Activated T-cell treated with anti-CD3 and anti-CD28 coated beads, Interleukin-2, amount 50 U/mL, for 4 hours (primary cell): Measurements from ENCODE around the gene FTMT. TPM values are rescaled to one million over a fixed set of nuclear protein-coding genes. Genes with fewer than 3 reads are reported as not detected.
"Not testable (repeated sequence)": the region's sequence is repeated elsewhere in the genome, so short reads cannot be mapped to it uniquely, and the experiment has no call there.

Source experiments
- ATAC-seq, 2 donors: fragments of 200-7000 bp; cut with Tn5 transposase; one replicate each; pipeline ENCODE4 v1.10.0; 2021
- DNase-seq: peaks from one replicate; pipeline ENCODE4 v3.0.0-alpha.2; 2020
- H3K27me3 Mint-ChIP-seq: one replicate; pipeline ENCODE4 v1.8.0; 2021; ENCODE audit warnings: low read depth, mixed read lengths
- H3K36me3 Mint-ChIP-seq: one replicate; pipeline ENCODE4 v1.8.0; 2022; ENCODE audit warnings: mixed read lengths; ENCODE audit not compliant: insufficient read depth
- H3K4me1 Mint-ChIP-seq: one replicate; pipeline ENCODE4 v1.8.0; 2021; ENCODE audit warnings: low read depth, mixed read lengths
- H3K4me3 Mint-ChIP-seq: one replicate; pipeline ENCODE4 v1.8.0; 2021; ENCODE audit warnings: mild to moderate bottlenecking, moderate library complexity, mixed read lengths
- H3K9me3 Mint-ChIP-seq: one replicate; pipeline ENCODE4 v1.8.0; 2021; ENCODE audit warnings: mixed read lengths
- total RNA-seq, 3 donors: library from RNA; stranded (reverse); gene quantifications; one replicate each; pipeline ENCODE4 v1.2.1, GENCODE V29; 2021

FTMT gene
- total RNA-seq: not detected

DNA sequence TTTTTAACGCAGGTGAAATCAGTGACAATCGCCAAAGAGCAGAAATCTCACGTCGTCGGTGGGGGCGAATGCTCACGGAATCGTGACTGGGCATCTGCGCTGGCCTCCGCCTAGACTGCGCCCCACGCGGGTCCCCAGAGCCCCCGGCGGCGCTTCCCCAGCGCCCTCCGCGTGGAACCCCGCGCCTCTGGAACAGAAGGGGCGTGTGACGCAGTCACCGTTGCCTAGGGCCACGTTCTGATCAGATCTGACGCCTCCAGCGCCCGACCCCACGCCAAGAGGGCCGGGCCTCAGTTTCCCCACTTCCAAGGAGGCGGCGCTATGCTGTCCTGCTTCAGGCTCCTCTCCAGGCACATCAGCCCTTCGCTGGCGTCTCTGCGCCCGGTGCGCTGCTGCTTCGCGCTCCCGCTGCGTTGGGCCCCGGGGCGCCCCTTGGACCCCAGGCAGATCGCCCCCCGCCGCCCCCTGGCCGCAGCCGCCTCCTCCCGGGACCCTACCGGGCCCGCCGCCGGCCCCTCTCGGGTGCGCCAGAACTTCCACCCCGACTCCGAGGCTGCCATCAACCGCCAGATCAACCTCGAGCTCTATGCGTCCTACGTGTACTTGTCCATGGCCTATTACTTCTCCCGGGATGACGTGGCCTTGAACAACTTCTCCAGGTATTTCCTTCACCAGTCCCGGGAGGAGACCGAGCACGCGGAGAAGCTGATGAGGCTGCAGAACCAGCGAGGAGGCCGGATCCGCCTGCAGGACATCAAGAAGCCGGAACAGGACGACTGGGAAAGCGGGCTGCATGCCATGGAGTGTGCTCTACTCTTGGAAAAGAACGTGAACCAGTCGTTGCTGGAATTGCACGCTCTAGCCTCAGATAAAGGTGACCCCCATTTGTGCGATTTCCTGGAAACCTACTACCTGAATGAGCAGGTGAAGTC is at the start of gene FTMT:
TSS of gene FTMT (plus strand) at position 240 of the 932 bp plus-strand sequence. CDS start at position 322, 82 bp downstream.
- no peaks in the 10 kb centered on the region for H3K4me1 Mint-ChIP-seq
- DNase-seq (no peak), ATAC-seq (no peak)
- no peak within 1 kb of the TSS for H3K4me3 Mint-ChIP-seq
- no peaks in the 10 kb centered on the region for H3K36me3 Mint-ChIP-seq
- no peaks in the 10 kb centered on the region for H3K27me3 Mint-ChIP-seq
- no peaks in the 10 kb centered on the region for H3K9me3 Mint-ChIP-seq

DNA sequence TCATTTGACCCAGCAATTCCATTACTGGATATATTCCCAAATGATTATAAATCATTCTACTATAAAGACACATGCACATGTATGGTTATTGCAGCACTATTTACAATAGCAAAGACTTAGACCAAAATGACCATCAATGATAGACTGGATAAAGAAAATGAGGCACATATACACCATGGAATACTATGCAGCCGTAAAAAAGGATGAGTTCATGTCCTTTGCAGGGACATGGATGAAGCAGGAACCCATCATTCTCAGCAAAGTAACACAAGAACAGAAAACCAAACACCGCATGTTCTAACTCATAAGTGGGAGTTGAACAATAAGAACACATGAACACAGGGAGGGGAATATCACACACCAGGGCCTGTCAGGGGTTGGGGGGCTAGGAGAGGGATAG is 46.4 kb upstream of the FTMT start:
- DNase-seq, H3K4me3 Mint-ChIP-seq, H3K27me3 Mint-ChIP-seq, H3K36me3 Mint-ChIP-seq, H3K9me3 Mint-ChIP-seq, ATAC-seq, H3K4me1 Mint-ChIP-seq: not testable (repeated sequence)

DNA sequence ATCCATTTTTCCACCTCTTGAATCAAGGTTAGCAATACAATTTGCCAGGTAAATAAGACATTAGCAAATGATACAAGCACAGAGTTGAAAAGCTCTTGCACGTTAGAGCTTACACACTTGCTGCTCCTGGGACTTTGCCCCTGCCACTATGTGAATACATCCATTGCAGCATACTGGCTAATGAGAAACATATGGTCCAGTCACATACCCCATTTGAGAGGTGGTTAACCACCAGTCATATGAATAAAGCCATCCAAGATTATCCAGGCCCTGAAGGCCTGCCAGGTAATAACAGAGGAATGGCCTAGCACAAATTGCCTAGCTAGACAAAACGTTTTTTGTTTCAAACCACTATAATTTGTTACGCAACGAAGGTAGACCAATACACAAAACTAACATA is 45.8 kb upstream of the FTMT start:
- no peak for ATAC-seq
- no peak for DNase-seq
- H3K4me1 Mint-ChIP-seq: no peaks in the 10 kb centered on the region
- H3K9me3 Mint-ChIP-seq: peaks cover 9% of the 10 kb centered on the region
- no peaks in the 10 kb centered on the region for H3K36me3 Mint-ChIP-seq
- H3K27me3 Mint-ChIP-seq: no peaks in the 10 kb centered on the region
- no peak overlapping the region for H3K4me3 Mint-ChIP-seq

DNA sequence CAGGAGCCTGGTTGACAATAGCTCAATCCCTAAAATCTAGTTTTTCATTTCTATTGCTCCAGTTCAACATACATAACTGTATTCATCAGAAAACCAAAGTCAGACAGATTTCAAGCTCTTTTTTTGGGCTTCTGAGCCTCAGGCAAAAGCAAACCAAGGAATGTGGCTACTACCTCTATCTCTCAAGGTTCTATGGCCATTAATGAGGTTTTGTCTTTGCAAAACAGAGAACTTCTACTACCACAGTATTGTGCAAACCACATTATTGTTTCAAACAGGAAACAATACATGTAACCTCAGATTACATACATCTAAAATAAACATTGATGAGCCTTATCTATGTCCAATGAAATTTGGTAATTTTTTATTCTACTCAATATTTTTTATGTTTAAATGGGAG is 35.5 kb upstream of the FTMT start:
- Mint-ChIP-seq H3K4me1 (no peaks in the 10 kb centered on the region), H3K27me3 (peaks cover 3% of the 10 kb centered on the region), H3K4me3 (no peak overlapping the region), H3K9me3 (no peaks in the 10 kb centered on the region), H3K36me3 (no peaks in the 10 kb centered on the region)
- no peak for DNase-seq
- no peak for ATAC-seq

DNA sequence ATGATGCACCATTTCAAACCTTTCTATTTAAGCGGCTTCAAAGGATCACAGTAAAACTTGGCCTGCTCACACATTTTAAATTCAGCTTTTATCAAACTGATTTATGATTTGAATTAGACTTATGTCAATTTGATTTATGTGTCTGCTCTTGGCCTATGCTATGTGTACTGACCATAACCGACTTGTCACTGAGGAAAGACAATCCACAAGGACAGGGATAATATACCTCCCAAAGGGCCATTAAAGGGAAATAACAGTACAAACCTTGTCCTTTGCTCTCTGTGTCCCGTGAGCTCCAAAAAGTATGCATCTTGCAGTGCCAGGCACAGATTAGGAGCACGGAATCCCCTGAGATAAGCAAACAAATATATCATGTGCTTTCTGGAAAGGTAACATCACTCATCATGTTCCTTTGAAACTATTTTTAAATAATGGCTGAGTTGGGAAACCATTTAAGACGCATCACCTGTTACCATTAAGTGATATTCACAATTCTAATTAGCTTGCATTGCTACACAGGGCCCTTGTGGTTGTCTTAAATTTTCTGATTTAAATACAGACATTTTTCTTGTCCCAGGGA is 31.9 kb upstream of the FTMT start:
- Mint-ChIP-seq H3K36me3 (no peaks in the 10 kb centered on the region), H3K9me3 (peaks cover 10% of the 10 kb centered on the region), H3K27me3 (peaks cover 3% of the 10 kb centered on the region), H3K4me1 (no peaks in the 10 kb centered on the region), H3K4me3 (no peak overlapping the region)
- ATAC-seq (no peak), DNase-seq (no peak)

DNA sequence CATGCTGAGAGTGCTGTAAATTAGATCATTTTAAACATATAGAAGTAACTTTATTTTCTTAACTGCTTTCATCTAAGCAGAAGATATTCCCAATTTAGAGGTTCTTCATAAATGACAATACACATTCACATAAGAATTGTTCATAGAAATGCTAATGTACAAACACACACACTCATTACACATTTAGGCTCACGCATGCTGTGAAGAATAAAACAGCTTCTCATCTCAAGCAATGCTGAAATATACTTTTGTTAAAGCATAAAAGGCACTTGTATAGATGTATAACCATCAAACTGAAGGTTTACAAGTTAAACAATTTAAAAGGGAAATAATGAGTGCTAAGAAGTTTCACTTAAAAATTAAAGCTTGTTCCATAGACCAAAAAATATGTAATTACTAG is 18.1 kb upstream of the FTMT start:
- Mint-ChIP-seq H3K4me3 (no peak overlapping the region), H3K27me3 (peaks cover 2% of the 10 kb centered on the region), H3K9me3 (no peaks in the 10 kb centered on the region), H3K4me1 (no peaks in the 10 kb centered on the region), H3K36me3 (no peaks in the 10 kb centered on the region)
- DNase-seq (no peak), ATAC-seq (no peak)

DNA sequence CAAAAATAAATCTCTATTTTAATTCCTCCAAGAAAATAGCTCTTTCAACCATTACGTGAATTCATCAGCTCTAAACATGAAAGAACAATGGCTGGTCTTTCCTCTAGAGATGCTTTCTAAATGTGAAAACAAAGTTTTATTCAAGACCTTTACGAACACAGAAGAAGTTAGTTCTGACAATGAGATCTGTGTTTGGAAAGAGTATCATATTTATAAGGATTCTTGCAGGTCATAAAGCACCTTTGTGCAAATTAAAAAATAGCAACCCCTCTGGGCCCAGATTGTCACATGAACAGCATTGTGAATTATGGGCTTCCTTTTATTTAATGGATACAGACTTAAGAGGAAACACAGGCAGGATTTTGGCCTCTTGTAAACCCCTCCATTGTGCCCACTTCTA is 17.7 kb upstream of the FTMT start:
- no peak for DNase-seq
- Mint-ChIP-seq H3K4me3 (no peak overlapping the region), H3K27me3 (peaks cover 2% of the 10 kb centered on the region), H3K9me3 (no peaks in the 10 kb centered on the region), H3K4me1 (no peaks in the 10 kb centered on the region), H3K36me3 (no peaks in the 10 kb centered on the region)
- ATAC-seq: no peak

DNA sequence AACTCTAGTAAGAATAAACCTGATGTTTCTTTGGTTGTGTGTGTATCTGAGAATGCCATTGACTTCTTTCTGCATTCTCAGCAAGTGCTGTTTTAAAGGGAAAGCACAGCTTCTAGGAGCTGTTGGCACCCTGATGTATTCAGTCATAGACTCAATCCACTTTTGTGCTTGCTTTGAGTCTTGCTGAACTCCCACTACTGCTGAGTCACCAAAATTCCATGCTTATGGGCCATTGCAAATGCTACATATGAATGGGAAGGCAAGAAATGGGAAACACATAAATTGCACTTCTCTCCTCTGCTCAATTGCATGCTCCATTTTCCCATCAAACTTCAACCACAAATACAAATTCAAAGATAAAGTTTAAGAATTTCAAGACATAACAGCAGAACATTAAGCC is 9.8 kb upstream of the FTMT start:
- no peaks in the 10 kb centered on the region for H3K36me3 Mint-ChIP-seq
- no peaks in the 10 kb centered on the region for H3K27me3 Mint-ChIP-seq
- no peak overlapping the region for H3K4me3 Mint-ChIP-seq

DNA sequence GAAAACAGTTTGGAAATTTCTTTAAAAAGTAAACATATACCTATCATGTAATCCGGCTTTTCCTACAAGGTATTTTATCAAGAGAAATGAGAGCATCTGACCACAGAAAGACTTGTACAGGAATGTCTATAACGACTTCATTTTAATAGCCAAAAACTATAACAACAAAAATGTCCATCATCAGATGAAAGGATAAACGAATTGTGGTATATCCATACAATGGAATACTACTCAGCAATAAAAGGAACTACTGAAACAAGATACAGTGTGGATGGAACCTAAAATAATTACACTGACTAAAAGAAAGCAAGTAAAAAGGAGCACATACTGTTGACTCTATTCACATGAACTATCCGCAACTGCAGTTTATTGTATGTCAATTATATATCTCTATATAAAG is 1.4 kb upstream of the FTMT start:
- no peak overlapping the region for H3K4me3 Mint-ChIP-seq
- no peaks in the 10 kb centered on the region for H3K36me3 Mint-ChIP-seq
- no peaks in the 10 kb centered on the region for H3K4me1 Mint-ChIP-seq
- H3K9me3 Mint-ChIP-seq: no peaks in the 10 kb centered on the region
- ATAC-seq: no peak
- no peak for DNase-seq
- no peaks in the 10 kb centered on the region for H3K27me3 Mint-ChIP-seq

More for the DNA sequence above, 9.8 kb upstream of the FTMT start:
- Mint-ChIP-seq H3K4me1 (no peaks in the 10 kb centered on the region), H3K9me3 (no peaks in the 10 kb centered on the region)
- no peak for DNase-seq
- ATAC-seq: no peak

DNA sequence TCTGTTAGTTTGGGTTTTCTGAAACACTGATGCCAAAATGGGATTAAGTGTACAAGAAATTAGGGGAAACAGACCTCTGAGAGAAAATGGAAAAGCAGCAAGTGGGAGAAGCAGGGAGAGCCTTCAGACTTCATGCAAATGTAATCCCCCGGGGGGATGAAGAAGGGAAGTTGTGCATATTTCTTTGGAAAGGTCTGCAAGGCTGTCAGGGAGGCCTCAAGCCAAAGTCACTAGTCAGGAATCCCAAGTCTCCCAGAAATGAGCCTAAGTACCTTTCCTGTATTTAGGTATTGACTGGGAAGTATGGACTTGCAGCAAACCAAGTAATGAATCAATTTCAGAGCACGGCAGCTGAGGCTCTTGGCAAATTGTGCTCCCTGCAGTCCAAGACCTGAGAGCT is 2.2 kb downstream of the FTMT start:
- Mint-ChIP-seq H3K36me3 (no peaks in the 10 kb centered on the region), H3K4me3 (no peak overlapping the region), H3K27me3 (no peaks in the 10 kb centered on the region), H3K4me1 (no peaks in the 10 kb centered on the region), H3K9me3 (no peaks in the 10 kb centered on the region)
- no peak for DNase-seq
- no peak for ATAC-seq

DNA sequence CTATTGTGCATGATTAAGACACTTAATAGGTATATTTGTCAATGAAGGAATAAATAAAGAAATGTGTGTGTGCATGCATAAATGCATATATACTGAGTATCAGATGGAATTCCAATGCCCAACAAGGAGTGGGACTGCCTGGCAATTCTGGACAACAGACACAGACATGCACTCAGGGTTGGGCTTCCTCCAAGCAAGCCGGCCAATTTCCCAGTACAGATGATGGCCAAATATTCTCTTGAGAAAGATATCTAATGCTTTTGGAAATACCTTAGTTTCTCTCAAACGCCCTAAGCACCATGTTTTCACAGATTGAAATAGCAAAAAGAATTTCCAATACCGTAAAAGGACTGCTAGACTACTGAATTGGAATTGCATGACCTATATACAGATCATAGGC is 11.1 kb downstream of the FTMT start:
- ATAC-seq: no peak
- Mint-ChIP-seq H3K4me1 (no peaks in the 10 kb centered on the region), H3K36me3 (no peaks in the 10 kb centered on the region), H3K9me3 (no peaks in the 10 kb centered on the region), H3K27me3 (peaks cover 3% of the 10 kb centered on the region), H3K4me3 (no peak overlapping the region)
- no peak for DNase-seq

DNA sequence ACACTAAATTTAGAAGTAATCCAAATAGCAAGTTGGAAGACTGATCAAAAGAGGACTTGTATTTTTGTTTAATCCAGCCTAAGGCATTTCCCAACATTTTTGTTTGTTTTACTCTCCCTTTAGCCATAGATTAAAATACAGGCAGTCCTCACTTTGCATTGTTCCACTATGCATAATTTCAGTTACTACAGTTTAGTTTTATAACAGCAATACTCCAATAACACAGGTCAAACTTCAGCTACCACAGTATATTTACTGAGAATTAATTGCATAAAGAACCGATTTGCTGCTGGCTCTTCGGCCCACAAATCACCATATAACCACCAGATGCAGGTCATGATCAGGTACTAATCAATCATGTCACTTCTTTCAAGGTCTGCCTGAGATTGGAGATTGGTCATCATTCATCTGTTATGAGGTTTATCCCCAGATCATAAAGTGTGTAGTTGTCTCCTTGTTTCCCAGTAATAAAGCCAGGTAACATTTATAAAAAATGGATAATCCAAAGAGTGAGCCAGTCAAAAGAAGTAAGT is 12.1 kb downstream of the FTMT start:
- Mint-ChIP-seq H3K9me3 (no peaks in the 10 kb centered on the region), H3K4me3 (no peak overlapping the region), H3K36me3 (no peaks in the 10 kb centered on the region), H3K27me3 (peaks cover 3% of the 10 kb centered on the region), H3K4me1 (no peaks in the 10 kb centered on the region)
- no peak for DNase-seq
- ATAC-seq: no peak

DNA sequence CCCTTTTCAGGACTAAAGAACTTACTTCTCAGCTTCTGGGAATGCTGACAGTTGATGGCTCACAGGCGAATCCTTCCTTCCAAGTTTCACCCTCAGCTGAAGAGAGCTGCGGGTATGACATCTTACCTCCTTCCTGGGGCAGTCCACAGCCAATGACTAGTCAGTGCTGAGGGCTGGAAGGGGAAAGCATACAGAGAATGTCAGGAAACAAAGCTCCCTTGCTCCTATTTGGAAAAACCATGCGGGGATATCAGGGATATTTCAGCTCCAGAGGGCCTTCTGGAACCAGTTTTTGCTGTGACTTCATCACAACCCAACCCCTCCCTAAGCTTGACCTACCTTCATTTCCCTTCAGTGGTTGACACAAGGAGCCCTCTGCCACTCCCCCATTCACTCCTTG is 15.7 kb downstream of the FTMT start:
- Mint-ChIP-seq H3K4me1 (no peaks in the 10 kb centered on the region), H3K36me3 (no peaks in the 10 kb centered on the region), H3K27me3 (no peaks in the 10 kb centered on the region), H3K9me3 (no peaks in the 10 kb centered on the region), H3K4me3 (no peak overlapping the region)
- no peak for ATAC-seq
- DNase-seq: no peak

DNA sequence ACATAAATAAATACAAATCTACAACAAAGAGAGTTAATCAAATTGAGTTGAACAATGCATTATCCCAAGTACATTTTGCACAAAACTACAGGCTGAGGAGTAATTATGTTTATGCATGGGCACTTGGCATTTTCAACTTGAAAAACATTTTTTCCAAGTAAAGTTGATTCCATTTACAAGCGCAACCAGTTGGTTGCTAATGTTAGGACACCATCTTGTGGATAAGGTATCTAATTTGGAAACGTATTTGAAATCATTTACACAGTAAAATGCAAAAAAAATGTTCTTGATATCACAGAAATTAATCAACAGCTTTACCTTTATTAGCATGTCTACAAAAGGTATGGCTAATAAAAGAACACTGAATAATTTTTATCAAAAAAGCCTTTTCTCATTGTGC is 18.8 kb downstream of the FTMT start:
- no peak for DNase-seq
- Mint-ChIP-seq H3K4me3 (no peak overlapping the region), H3K27me3 (no peaks in the 10 kb centered on the region), H3K36me3 (no peaks in the 10 kb centered on the region), H3K9me3 (no peaks in the 10 kb centered on the region), H3K4me1 (no peaks in the 10 kb centered on the region)
- ATAC-seq: no peak

DNA sequence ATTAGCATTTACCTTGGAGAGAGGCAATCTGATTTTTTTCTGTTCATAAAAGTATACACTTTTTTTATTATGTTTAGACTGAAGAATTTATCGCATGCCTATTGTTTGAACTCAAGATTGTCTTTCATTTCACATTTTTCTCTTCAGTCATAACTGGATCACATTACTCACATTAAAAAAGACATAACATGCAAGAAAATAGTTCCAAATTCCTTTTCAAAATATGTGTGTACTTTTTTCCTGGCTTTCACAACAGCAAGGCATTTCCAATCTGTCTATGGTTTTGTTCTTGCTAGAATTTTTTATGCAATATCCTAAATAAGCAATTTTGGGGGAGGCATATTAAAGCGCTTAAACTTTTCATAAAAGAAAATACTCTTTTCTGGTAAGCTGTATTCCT is 21.2 kb downstream of the FTMT start:
- Mint-ChIP-seq H3K27me3 (no peaks in the 10 kb centered on the region), H3K4me3 (no peak overlapping the region), H3K4me1 (no peaks in the 10 kb centered on the region), H3K36me3 (no peaks in the 10 kb centered on the region), H3K9me3 (no peaks in the 10 kb centered on the region)
- DNase-seq (no peak), ATAC-seq (no peak)
